Osteocyte (in vitro differentiated cells): ENCODE measurements around the gene GJA9. TPM values are rescaled to one million over a fixed set of nuclear protein-coding genes. Genes with fewer than 3 reads are reported as not detected.

ENCODE experiments used
- DNase-seq: peaks from one replicate; pipeline ENCODE4 v3.0.0; 2021; ENCODE audit warnings: mixed read lengths; ENCODE audit not compliant: unreplicated experiment; ENCODE audit errors: extremely low spot score
- H3K27ac Mint-ChIP-seq: one replicate; pipeline ENCODE4 v1.8.0; 2021; ENCODE audit warnings: mild to moderate bottlenecking, mixed read lengths; ENCODE audit not compliant: unreplicated experiment
- H3K27me3 Mint-ChIP-seq: one replicate; pipeline ENCODE4 v1.8.0; 2021; ENCODE audit warnings: mixed read lengths; ENCODE audit not compliant: unreplicated experiment
- H3K36me3 Mint-ChIP-seq: one replicate; pipeline ENCODE4 v1.8.0; 2021; ENCODE audit warnings: mixed read lengths; ENCODE audit not compliant: unreplicated experiment
- H3K4me1 Mint-ChIP-seq: one replicate; pipeline ENCODE4 v1.8.0; 2021; ENCODE audit warnings: mixed read lengths; ENCODE audit not compliant: unreplicated experiment
- H3K4me3 Mint-ChIP-seq: one replicate; pipeline ENCODE4 v1.8.0; 2021; ENCODE audit warnings: mild to moderate bottlenecking, moderate library complexity, mixed read lengths; ENCODE audit not compliant: unreplicated experiment
- H3K9me3 Mint-ChIP-seq: one replicate; pipeline ENCODE4 v1.8.0; 2021; ENCODE audit warnings: mixed read lengths; ENCODE audit not compliant: unreplicated experiment
- CTCF ChIP-seq: fragments of 200-600 bp; sonication (generic); IDR thresholded peaks from 2 replicates; pipeline ENCODE4 v1.5.0; 2021; ENCODE audit warnings: antibody characterized with exemption, mild to moderate bottlenecking, moderate library complexity
- long read RNA-seq: library from polyadenylated mRNA; unstranded; transcript quantifications from one replicate; pipeline ENCODE4 v2.0.0, GENCODE V29; 2021
- total RNA-seq: library from RNA; stranded (reverse); gene quantifications from 2 replicates; pipeline ENCODE4 v1.2.1, GENCODE V29; 2021

The GJA9 gene
- not detected in 2 replicates for total RNA-seq
- long read RNA-seq: 0 reads

- Mint-ChIP-seq H3K27me3 (no peaks in the 10 kb centered on the region), H3K36me3 (peaks cover 2% of the 10 kb centered on the region), H3K27ac (no peak within 1 kb of the TSS), H3K9me3 (no peaks in the 10 kb centered on the region), H3K4me3 (no peak within 1 kb of the TSS), H3K4me1 (no peaks in the 10 kb centered on the region)
- no peak for DNase-seq
- no peak for TF ChIP-seq CTCF
These were observed at the start of gene GJA9 for GRCh38 chr1:38881487-38881886. GJA9 (minus strand) TSS chr1:38881587; CDS start chr1:38876098, 5,489 bp downstream.

GRCh38 chr1:38929476-38929875 lies 48.1 kb upstream of the GJA9 start:
- no peaks in the 10 kb centered on the region for H3K36me3 Mint-ChIP-seq
- peaks cover 18% of the 10 kb centered on the region for H3K4me1 Mint-ChIP-seq
- H3K27me3 Mint-ChIP-seq: no peaks in the 10 kb centered on the region
- no peaks in the 10 kb centered on the region for H3K9me3 Mint-ChIP-seq
- no peak for TF ChIP-seq CTCF
- no peak for DNase-seq
- no peak overlapping the region for H3K27ac Mint-ChIP-seq
- no peak overlapping the region for H3K4me3 Mint-ChIP-seq

- Mint-ChIP-seq H3K27me3 (no peaks in the 10 kb centered on the region), H3K27ac (no peak overlapping the region)
- no peak for TF ChIP-seq CTCF
These were observed 47.7 kb upstream of the GJA9 start for GRCh38 chr1:38929054-38929453.

GRCh38 chr1:38926091-38926490 lies 44.7 kb upstream of the GJA9 start:
- Mint-ChIP-seq H3K9me3 (no peaks in the 10 kb centered on the region), H3K27me3 (no peaks in the 10 kb centered on the region), H3K36me3 (peaks cover 4% of the 10 kb centered on the region), H3K4me1 (peaks cover 9% of the 10 kb centered on the region), H3K4me3 (no peak overlapping the region), H3K27ac (no peak overlapping the region)
- DNase-seq: no peak
- no peak for TF ChIP-seq CTCF

More at GRCh38 chr1:38929054-38929453, 47.7 kb upstream of the GJA9 start:
- no peak overlapping the region for H3K4me3 Mint-ChIP-seq
- H3K36me3 Mint-ChIP-seq: no peaks in the 10 kb centered on the region
- no peaks in the 10 kb centered on the region for H3K9me3 Mint-ChIP-seq
- no peak for DNase-seq
- peaks cover 18% of the 10 kb centered on the region for H3K4me1 Mint-ChIP-seq

GRCh38 chr1:38925391-38925790 lies 44.0 kb upstream of the GJA9 start:
- no peaks in the 10 kb centered on the region for H3K27me3 Mint-ChIP-seq
- H3K36me3 Mint-ChIP-seq: peaks cover 4% of the 10 kb centered on the region

More at GRCh38 chr1:38925391-38925790, 44.0 kb upstream of the GJA9 start:
- Mint-ChIP-seq H3K4me1 (peaks cover 6% of the 10 kb centered on the region), H3K4me3 (no peak overlapping the region), H3K9me3 (no peaks in the 10 kb centered on the region), H3K27ac (no peak overlapping the region)
- no peak for DNase-seq
- no peak for TF ChIP-seq CTCF
